Breast epithelium (tissue), 3 donors: ENCODE measurements around the gene ANO2.

Experiments
- POLR2A ChIP-seq: fragments of 450-650 bp; IDR thresholded peaks from one replicate; pipeline ENCODE4 v1.6.1; 2016; ENCODE audit warnings: antibody characterized with exemption, mild to moderate bottlenecking, moderate library complexity
- TF ChIP-seq, protein P1 (sequence below), 3 donors: fragments of 450-650 bp; IDR thresholded peaks; one replicate each; pipeline ENCODE4 v1.5.1; 2016 to 2017; ENCODE audit warnings: antibody characterized with exemption in 3 of 3, mild to moderate bottlenecking in 3 of 3, moderate library complexity in 3 of 3

DNA sequence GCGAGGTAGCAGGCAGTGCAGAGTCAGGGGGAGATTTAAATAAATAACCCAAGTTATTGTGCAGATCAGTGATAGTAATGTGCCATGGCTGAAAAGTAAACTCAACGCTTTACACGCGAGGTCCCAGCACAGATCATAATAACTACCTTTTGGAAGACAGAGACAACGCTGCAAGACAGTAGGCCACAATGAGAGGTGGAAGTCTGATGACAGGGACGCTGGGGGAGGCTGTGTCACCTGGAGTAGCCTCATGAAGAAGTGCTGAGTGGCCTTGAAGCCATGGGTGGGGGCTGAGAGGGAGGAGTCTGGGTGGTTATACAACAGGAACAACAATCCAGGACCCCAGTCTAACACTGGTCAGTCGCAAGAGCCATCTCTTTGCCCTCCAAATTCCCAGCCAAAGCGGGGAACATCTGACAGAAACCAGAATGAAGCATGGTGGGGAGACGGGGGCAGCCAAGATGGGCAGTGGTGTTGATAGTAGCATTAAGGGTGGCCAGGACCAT, 28.2 kb downstream of the ANO2 start:
- TF ChIP-seq POLR2A, result no peak
- TF ChIP-seq, protein P1, sequence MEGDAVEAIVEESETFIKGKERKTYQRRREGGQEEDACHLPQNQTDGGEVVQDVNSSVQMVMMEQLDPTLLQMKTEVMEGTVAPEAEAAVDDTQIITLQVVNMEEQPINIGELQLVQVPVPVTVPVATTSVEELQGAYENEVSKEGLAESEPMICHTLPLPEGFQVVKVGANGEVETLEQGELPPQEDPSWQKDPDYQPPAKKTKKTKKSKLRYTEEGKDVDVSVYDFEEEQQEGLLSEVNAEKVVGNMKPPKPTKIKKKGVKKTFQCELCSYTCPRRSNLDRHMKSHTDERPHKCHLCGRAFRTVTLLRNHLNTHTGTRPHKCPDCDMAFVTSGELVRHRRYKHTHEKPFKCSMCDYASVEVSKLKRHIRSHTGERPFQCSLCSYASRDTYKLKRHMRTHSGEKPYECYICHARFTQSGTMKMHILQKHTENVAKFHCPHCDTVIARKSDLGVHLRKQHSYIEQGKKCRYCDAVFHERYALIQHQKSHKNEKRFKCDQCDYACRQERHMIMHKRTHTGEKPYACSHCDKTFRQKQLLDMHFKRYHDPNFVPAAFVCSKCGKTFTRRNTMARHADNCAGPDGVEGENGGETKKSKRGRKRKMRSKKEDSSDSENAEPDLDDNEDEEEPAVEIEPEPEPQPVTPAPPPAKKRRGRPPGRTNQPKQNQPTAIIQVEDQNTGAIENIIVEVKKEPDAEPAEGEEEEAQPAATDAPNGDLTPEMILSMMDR (IDR thresholded peaks at IDR 0.05), result no peak
